ENCODE measurements around the gene RPS6KA1. TPM values are rescaled to one million over a fixed set of nuclear protein-coding genes. Genes with fewer than 3 reads are reported as not detected.

The RPS6KA1 gene
- total and polyA plus RNA-seq, 2 of the 8 experiments (the other 6 are each of a cell fraction or from before 2014, with no cell fraction given), result 44.3 to 55.0 TPM

DNA sequence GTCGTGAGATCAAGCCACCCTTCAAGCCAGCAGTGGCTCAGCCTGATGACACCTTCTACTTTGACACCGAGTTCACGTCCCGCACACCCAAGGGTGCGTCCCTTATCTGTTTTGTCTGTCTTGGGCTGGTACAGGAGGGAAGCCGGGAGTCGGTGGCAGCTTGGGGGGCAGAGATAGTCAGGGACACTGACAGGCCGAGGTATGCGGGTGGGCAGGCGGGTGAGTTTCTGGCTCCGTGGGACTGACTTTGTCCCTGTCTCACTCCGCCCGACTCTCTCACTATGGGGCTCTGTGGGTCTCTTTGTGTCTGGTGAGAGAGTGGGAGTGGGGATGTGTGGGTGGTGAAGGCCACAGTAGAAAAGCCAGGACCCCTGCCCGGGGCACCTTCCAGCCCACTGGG is 27.4 kb downstream of the RPS6KA1 start:
- WGBS, 2 experiments (ENCODE audit: extremely low coverage in 1 of 2, insufficient coverage in 1 of 2, insufficient read length in 1 of 2, insufficient replicate concordance in 2 of 2, low coverage in 1 of 2, low lambda C conversion rate in 2 of 2, missing lambda C conversion rate in 1 of 2), result 92% methylated on average over 10 of the region's 14 CpGs; no CpG with 5 or more reads in 1 of the 2 experiments
- no peak overlapping the region for H3K9ac ChIP-seq (replicated peaks in 1 of 4; ENCODE audit: extremely low read depth in 1 of 4, low read depth in 3 of 4, low read length in 3 of 4)
- H3K9me3 ChIP-seq (ENCODE audit: insufficient read depth in 2 of 2, low read depth in 1 of 2, low read length in 1 of 2), result no peaks in the 10 kb centered on the region
- no peak overlapping the region for H3K56ac ChIP-seq (replicated peaks; ENCODE audit: insufficient read length, low read depth, low read length)
- ChIA-PET CTCF (ENCODE audit: partially characterized antibody) (interaction anchor here (1.0 to 7.6 kb wide), 3 partner anchors 8 to 17 kb away, joined by 3 to 81 read pairs (median 4); no protein-coding TSS in a partner anchor), POLR2A (ENCODE audit: partially characterized antibody) (no interaction called here)
- H2BK15ac ChIP-seq (ENCODE audit: low read length), result no peak overlapping the region
- peaks cover 2 to 9% of the 10 kb centered on the region in 2 experiments for H4K20me1 ChIP-seq (replicated peaks in 1 of 2; ENCODE audit: control insufficient read depth in 1 of 2, insufficient read depth in 2 of 2, low read length in 2 of 2)
- no peak overlapping the region; the same call in 1 of the 2 replicates for H2BK5ac ChIP-seq (ENCODE audit: low read depth, low read length)
- no peak overlapping the region for H2AFZ ChIP-seq (ENCODE audit: low read length)
- no peak overlapping the region for H2BK20ac ChIP-seq (ENCODE audit: low read length)
- FAIRE-seq (no peak), DNase-seq (ENCODE audit: low read depth in 1 of 2, low spot score in 2 of 2) (no peak)
- no peak overlapping the region for H3K4me3 ChIP-seq (ENCODE audit: extremely low read depth in 1 of 4, insufficient read depth in 2 of 4, low read depth in 3 of 4, low read length in 4 of 4)
- H4K5ac ChIP-seq (ENCODE audit: insufficient read length, low read depth, low read length), result no peak overlapping the region
- no peak overlapping the region for H3K27ac ChIP-seq (ENCODE audit: low read depth, low read length)
- H4K91ac ChIP-seq (replicated peaks; ENCODE audit: insufficient read length, low read length), result no peak overlapping the region
- H3K27me3 ChIP-seq (replicated peaks in 1 of 4; ENCODE audit: control insufficient read depth in 3 of 4, extremely low read depth in 1 of 4, insufficient read depth in 3 of 4, low read length in 3 of 4), result no peaks in the 10 kb centered on the region; a peak in 1 of 7 replicates
- no peak overlapping the region for H3K4me2 ChIP-seq (ENCODE audit: insufficient read depth in 1 of 2, low read depth in 2 of 2, low read length in 2 of 2)
- peaks cover 2% of the 10 kb centered on the region; the same call in 1 of the 2 replicates for H3K23me2 ChIP-seq (ENCODE audit: low read depth, low read length)
- no peak overlapping the region for H2BK120ac ChIP-seq (replicated peaks; ENCODE audit: low read depth, low read length)
- peaks cover 7 to 46% (median 24%) of the 10 kb centered on the region in 4 experiments; a peak in 7 of 8 replicates for H3K36me3 ChIP-seq (ENCODE audit: control insufficient read depth in 2 of 4, insufficient read depth in 4 of 4, low read length in 3 of 4)
- no peak overlapping the region for H3K4ac ChIP-seq (replicated peaks; ENCODE audit: insufficient read length, low read depth, low read length)
- no peak overlapping the region for H4K8ac ChIP-seq (ENCODE audit: extremely low read depth, insufficient read depth, low read length)
- H3K79me1 ChIP-seq (ENCODE audit: low read depth, low read length), result no peaks in the 10 kb centered on the region
- H2AK5ac ChIP-seq (ENCODE audit: low read depth, low read length), result no peak overlapping the region
- no peak overlapping the region for H3K23ac ChIP-seq (ENCODE audit: insufficient read length)
- no peaks in the 10 kb centered on the region for H3K79me2 ChIP-seq (ENCODE audit: control insufficient read depth in 1 of 2, insufficient read depth in 2 of 2, low read length in 2 of 2)
- H2BK12ac ChIP-seq (ENCODE audit: low read depth, low read length), result no peak overlapping the region
- no peak overlapping the region for H3K18ac ChIP-seq (ENCODE audit: extremely low read depth, low read length)
- no peaks in the 10 kb centered on the region for H3K4me1 ChIP-seq (replicated peaks in 1 of 4; ENCODE audit: control insufficient read depth in 3 of 4, insufficient read depth in 4 of 4, low read length in 3 of 4)
- no peak for TF ChIP-seq NRF1 (IDR thresholded peaks at IDR 0.05; ENCODE audit: low read depth, low read length)
- no peak for TF ChIP-seq SIN3A (conservative IDR thresholded peaks at IDR 0.05 in 1 of 2, IDR thresholded peaks at IDR 0.05 in 1 of 2; ENCODE audit: low read depth in 1 of 2, low read length in 2 of 2)
- no peak for TF ChIP-seq TBP (IDR thresholded peaks at IDR 0.05; ENCODE audit: low read depth, low read length)
- TF ChIP-seq, protein P1, sequence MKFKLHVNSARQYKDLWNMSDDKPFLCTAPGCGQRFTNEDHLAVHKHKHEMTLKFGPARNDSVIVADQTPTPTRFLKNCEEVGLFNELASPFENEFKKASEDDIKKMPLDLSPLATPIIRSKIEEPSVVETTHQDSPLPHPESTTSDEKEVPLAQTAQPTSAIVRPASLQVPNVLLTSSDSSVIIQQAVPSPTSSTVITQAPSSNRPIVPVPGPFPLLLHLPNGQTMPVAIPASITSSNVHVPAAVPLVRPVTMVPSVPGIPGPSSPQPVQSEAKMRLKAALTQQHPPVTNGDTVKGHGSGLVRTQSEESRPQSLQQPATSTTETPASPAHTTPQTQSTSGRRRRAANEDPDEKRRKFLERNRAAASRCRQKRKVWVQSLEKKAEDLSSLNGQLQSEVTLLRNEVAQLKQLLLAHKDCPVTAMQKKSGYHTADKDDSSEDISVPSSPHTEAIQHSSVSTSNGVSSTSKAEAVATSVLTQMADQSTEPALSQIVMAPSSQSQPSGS (IDR thresholded peaks at IDR 0.05; ENCODE audit: low read length), result no peak
- TF ChIP-seq KDM5A (IDR thresholded peaks at IDR 0.05; ENCODE audit: low read length), result no peak
- TF ChIP-seq JUN (IDR thresholded peaks at IDR 0.05; ENCODE audit: low read depth, low read length), result no peak
- no peak overlapping the region for H3K14ac ChIP-seq (ENCODE audit: insufficient read length)

Data from H1 (cell line).